NT2/D1 (cell line): Measurements from ENCODE around the gene HIGD2A.

Experiments
- DNase-seq: peaks from one replicate; pipeline ENCODE4 v3.0.0-alpha.2; 2011; ENCODE audit warnings: low read depth, low spot score
- H3K27me3 ChIP-seq: 2 replicates; pipeline ENCODE4 v1.6.0; 2011; ENCODE audit warnings: mild to moderate bottlenecking; ENCODE audit not compliant: insufficient read length, insufficient read depth
- H3K36me3 ChIP-seq: 2 replicates; pipeline ENCODE4 v1.6.1; 2011; ENCODE audit warnings: mild to moderate bottlenecking, low read length, mixed read lengths; ENCODE audit not compliant: insufficient read depth, insufficient read length
- H3K4me1 ChIP-seq: 2 replicates; pipeline ENCODE4 v1.5.1; 2011; ENCODE audit not compliant: insufficient read depth, insufficient read length
- H3K4me3 ChIP-seq: 2 replicates; pipeline ENCODE4 v1.5.1; 2011; ENCODE audit warnings: low read depth; ENCODE audit not compliant: insufficient read length
- H3K9ac ChIP-seq: 2 replicates; pipeline ENCODE4 v1.6.0; 2011; ENCODE audit warnings: low read depth; ENCODE audit not compliant: insufficient read length
- H3K9me3 ChIP-seq: 2 replicates; pipeline ENCODE4 v1.5.1; 2011; ENCODE audit warnings: mild to moderate bottlenecking, low read length; ENCODE audit not compliant: insufficient read depth
- SUZ12 ChIP-seq: IDR thresholded peaks from 2 replicates; pipeline ENCODE4 v1.6.1; 2011; ENCODE audit not compliant: insufficient read length, insufficient read depth; ENCODE audit errors: extremely low read depth
- YY1 ChIP-seq: IDR thresholded peaks from 2 replicates; pipeline ENCODE4 v1.6.1; 2011; ENCODE audit not compliant: insufficient read length, insufficient read depth
- ZNF274 ChIP-seq: IDR thresholded peaks from 2 replicates; pipeline ENCODE4 v1.6.1; 2011; ENCODE audit warnings: mild to moderate bottlenecking, low read depth, low read length

HIGD2A gene

GRCh38 chr5:176362233-176362490 lies 26.4 kb upstream of the HIGD2A start:
- Histone ChIP-seq H3K9ac (peak overlapping the region; percentile 36), H3K9me3 (no peaks in the 10 kb centered on the region), H3K4me3 (peak overlapping the region; percentile 90), H3K36me3 (peaks cover 26% of the 10 kb centered on the region), H3K27me3 (peaks cover 50% of the 10 kb centered on the region), H3K4me1 (peaks cover 6% of the 10 kb centered on the region)
- no peak for DNase-seq
- TF ChIP-seq YY1 (no peak), ZNF274 (no peak), SUZ12 (no peak)

GRCh38 chr5:176364765-176365350 lies 23.7 kb upstream of the HIGD2A start:
- Histone ChIP-seq H3K9ac (peak overlapping the region; percentile 56), H3K27me3 (peaks cover 50% of the 10 kb centered on the region)
- no peak for TF ChIP-seq YY1
- TF ChIP-seq SUZ12, result no peak
- TF ChIP-seq ZNF274, result no peak

GRCh38 chr5:176365351-176366231 lies 23.0 kb upstream of the HIGD2A start, which contains the start of gene ARL10:
Gene ARL10 (plus strand): TSS chr5:176365487. CDS start chr5:176365564, 77 bp downstream.
- no peak for DNase-seq
- Histone ChIP-seq H3K9me3 (no peaks in the 10 kb centered on the region), H3K4me1 (peaks cover 2% of the 10 kb centered on the region), H3K9ac (peak within 1 kb of the TSS; percentile 85), H3K36me3 (peaks cover 26% of the 10 kb centered on the region), H3K27me3 (peaks cover 50% of the 10 kb centered on the region), H3K4me3 (peak within 1 kb of the TSS; percentile 72)
- no peak for TF ChIP-seq ZNF274
- TF ChIP-seq YY1, result no peak
- no peak for TF ChIP-seq SUZ12

More at GRCh38 chr5:176364765-176365350, 23.7 kb upstream of the HIGD2A start:
- Histone ChIP-seq H3K9me3 (no peaks in the 10 kb centered on the region), H3K36me3 (peaks cover 22% of the 10 kb centered on the region), H3K4me3 (peak overlapping the region; percentile 72), H3K4me1 (peaks cover 2% of the 10 kb centered on the region)
- no peak for DNase-seq

DNA sequence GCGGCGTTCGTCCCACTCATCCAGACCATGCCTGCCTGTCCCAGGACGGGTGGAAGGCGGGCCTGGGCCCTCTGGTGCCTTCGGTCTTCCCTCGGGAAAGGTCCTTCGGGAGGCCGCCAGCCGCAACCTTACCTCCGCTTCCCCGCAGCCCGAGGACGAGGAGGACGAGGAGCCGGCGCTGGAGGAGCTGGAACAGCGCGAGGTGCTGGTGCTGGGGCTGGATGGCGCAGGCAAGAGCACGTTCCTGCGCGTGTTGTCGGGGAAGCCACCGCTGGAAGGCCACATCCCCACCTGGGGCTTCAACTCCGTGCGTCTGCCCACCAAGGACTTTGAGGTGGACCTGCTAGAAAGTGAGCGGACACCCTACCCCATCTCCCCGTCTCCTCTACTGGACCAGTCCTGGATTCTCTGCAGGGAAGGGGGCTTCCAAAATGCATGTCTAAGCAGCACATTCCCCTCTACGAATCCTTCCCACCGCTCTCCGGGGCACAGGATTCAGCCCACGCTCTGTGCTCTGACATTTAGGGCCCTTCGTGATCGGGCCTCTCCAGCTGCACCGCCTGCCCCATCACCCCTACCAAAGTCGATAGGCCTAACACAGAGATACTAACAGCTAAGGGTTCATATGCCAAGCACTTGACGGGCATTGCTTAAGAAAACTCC lies 22.2 kb upstream of the HIGD2A start:
- no peak for DNase-seq
- Histone ChIP-seq H3K36me3 (peaks cover 28% of the 10 kb centered on the region), H3K4me1 (peaks cover 2% of the 10 kb centered on the region), H3K9ac (peak overlapping the region; percentile 85), H3K4me3 (peak overlapping the region; percentile 72), H3K9me3 (no peaks in the 10 kb centered on the region), H3K27me3 (peaks cover 50% of the 10 kb centered on the region)
- TF ChIP-seq YY1 (no peak), SUZ12 (peak; percentile 53), ZNF274 (no peak)

GRCh38 chr5:176368726-176369125 lies 19.8 kb upstream of the HIGD2A start:
- Histone ChIP-seq H3K9ac (no peak overlapping the region), H3K36me3 (peaks cover 46% of the 10 kb centered on the region)

DNA sequence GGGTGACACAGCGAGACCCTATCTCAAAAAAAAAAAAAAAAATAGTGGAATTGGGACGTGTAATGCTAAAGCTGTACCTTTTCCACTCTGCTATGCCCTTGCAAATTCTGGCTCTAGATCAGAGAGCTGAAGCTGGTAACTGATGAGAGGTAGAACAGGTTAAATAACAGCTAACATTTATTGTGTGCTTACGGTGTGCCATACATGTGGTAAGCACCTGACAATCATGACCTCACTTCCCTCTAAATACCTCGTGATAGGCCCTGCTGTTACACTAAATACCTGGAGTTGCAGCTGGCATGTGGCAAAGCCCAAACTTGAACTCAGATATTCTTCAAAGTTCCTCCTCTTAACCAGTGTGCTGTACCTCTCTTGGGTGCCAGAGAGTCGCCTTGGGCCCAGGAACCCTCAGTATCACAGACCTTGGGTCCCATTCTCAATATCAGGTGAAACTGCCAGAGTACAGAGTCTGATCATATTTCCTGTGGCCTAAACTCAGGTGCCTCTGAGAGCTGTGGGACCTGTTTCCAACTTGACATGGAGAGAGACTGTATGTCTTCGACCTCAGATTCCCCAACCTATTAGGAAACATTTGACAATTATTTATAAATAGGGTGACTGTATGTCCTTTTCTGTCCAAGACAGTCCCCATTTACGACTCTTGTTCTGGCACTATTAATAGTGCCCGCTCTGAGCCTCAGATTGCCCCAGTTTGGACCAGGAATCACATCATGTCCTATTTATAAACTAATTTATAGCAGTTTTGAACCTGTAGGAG lies 18.4 kb upstream of the HIGD2A start:
- no peak overlapping the region for H3K4me3 ChIP-seq
- no peak for DNase-seq
- no peak overlapping the region for H3K9ac ChIP-seq
- peaks cover 2% of the 10 kb centered on the region for H3K4me1 ChIP-seq
- no peaks in the 10 kb centered on the region for H3K9me3 ChIP-seq
- peaks cover 46% of the 10 kb centered on the region for H3K36me3 ChIP-seq
- peaks cover 17% of the 10 kb centered on the region for H3K27me3 ChIP-seq
- no peak for TF ChIP-seq ZNF274
- TF ChIP-seq SUZ12, result no peak
- TF ChIP-seq YY1, result no peak

More at GRCh38 chr5:176368726-176369125, 19.8 kb upstream of the HIGD2A start:
- no peaks in the 10 kb centered on the region for H3K9me3 ChIP-seq
- TF ChIP-seq SUZ12, result no peak
- TF ChIP-seq YY1, result no peak
- no peak for TF ChIP-seq ZNF274
- peaks cover 31% of the 10 kb centered on the region for H3K27me3 ChIP-seq
- H3K4me1 ChIP-seq, result peaks cover 5% of the 10 kb centered on the region
- no peak for DNase-seq
- H3K4me3 ChIP-seq, result no peak overlapping the region
